Measurements from ENCODE around the gene RBBP6. TPM values are rescaled to one million over a fixed set of nuclear protein-coding genes. Genes with fewer than 3 reads are reported as not detected.
"Not testable (repeated sequence)": the region's sequence is repeated elsewhere in the genome, so short reads cannot be mapped to it uniquely, and the experiment has no call there.

RBBP6 gene
- total RNA-seq, 1 donor from 2014 or later, result 85.3 TPM

DNA sequence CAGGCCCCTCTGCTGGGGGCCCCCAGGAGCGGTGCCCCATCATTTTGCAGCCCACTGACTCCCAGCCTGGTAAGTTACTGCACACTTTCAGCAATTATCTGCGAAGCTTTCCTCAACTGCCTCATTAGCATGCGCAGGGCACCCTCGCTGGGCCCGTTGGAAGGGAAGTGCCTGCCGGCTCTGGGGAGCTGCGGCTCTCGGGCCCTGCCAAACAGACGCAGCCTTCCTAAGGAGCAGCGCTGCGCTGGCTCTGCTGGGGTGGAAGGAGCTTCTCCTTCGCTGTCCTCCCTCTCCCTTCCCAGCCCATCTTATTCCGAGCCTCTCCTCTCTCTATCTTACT lies 71.0 kb downstream of the RBBP6 start:
- Mint-ChIP-seq H3K4me1 (peaks cover 14% of the 10 kb centered on the region), H3K4me3 (peak overlapping the region; percentile 74), H3K27me3 (peaks cover 41% of the 10 kb centered on the region), H3K9me3 (no peaks in the 10 kb centered on the region), H3K36me3 (ENCODE audit: low read depth) (no peaks in the 10 kb centered on the region), H3K27ac (no peak overlapping the region)
- TF ChIP-seq, protein P1, sequence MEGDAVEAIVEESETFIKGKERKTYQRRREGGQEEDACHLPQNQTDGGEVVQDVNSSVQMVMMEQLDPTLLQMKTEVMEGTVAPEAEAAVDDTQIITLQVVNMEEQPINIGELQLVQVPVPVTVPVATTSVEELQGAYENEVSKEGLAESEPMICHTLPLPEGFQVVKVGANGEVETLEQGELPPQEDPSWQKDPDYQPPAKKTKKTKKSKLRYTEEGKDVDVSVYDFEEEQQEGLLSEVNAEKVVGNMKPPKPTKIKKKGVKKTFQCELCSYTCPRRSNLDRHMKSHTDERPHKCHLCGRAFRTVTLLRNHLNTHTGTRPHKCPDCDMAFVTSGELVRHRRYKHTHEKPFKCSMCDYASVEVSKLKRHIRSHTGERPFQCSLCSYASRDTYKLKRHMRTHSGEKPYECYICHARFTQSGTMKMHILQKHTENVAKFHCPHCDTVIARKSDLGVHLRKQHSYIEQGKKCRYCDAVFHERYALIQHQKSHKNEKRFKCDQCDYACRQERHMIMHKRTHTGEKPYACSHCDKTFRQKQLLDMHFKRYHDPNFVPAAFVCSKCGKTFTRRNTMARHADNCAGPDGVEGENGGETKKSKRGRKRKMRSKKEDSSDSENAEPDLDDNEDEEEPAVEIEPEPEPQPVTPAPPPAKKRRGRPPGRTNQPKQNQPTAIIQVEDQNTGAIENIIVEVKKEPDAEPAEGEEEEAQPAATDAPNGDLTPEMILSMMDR (IDR thresholded peaks at IDR 0.05), result no peak
- no peak for DNase-seq
- ChIA-PET POLR2A (no interaction called here), CTCF (no interaction called here)
- peak; percentile 25 for ATAC-seq (ENCODE audit: low read depth)
- intact Hi-C loops (cut with micrococcal nuclease), result no loop called here

- Mint-ChIP-seq H3K27me3 (peaks cover 38% of the 10 kb centered on the region), H3K27ac (no peak overlapping the region), H3K9me3 (no peaks in the 10 kb centered on the region), H3K4me3 (no peak overlapping the region), H3K4me1 (peaks cover 14% of the 10 kb centered on the region), H3K36me3 (ENCODE audit: low read depth) (no peaks in the 10 kb centered on the region)
- ChIA-PET CTCF (no interaction called here), POLR2A (no interaction called here)
- DNase-seq (no peak), ATAC-seq (ENCODE audit: low read depth) (no peak)
- intact Hi-C loops (cut with micrococcal nuclease), result no loop called here
- TF ChIP-seq, protein P1 (IDR thresholded peaks at IDR 0.05), result no peak
Measured at GRCh38 chr16:24611310-24611709, 71.9 kb downstream of the RBBP6 start.

DNA sequence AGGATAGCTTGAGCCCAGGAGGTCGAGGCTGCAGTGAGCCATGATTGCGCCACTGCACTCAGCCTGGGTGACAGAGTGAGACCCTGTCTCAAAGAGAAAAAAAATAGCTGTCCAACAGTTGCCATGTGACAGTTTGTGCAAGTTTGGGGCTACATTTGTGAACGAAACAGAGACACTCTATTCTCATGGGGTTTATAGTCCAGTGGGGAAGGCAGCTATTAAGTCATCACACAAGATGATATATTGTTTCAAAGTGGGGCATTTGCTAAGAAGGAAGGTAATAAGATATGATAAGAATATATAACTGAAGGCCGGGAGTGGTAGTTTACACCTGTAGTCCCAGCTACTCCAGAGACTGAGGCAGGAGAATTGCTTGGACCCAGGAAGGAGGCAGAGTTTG lies 73.3 kb downstream of the RBBP6 start:
- TF ChIP-seq, protein P1 (IDR thresholded peaks at IDR 0.05), result no peak
- Mint-ChIP-seq H3K36me3 (ENCODE audit: low read depth) (no peaks in the 10 kb centered on the region), H3K27me3 (peaks cover 33% of the 10 kb centered on the region), H3K27ac (no peak overlapping the region), H3K9me3 (no peaks in the 10 kb centered on the region), H3K4me1 (peaks cover 14% of the 10 kb centered on the region), H3K4me3 (no peak overlapping the region)
- DNase-seq, result no peak
- CTCF ChIA-PET, result no interaction called here
- ATAC-seq (ENCODE audit: low read depth), result no peak
- intact Hi-C loops (cut with micrococcal nuclease), result no loop called here
- POLR2A ChIA-PET, result interaction anchor here (1.1 kb wide), 1 partner anchor 118 kb away, joined by 8 read pairs; no protein-coding TSS in a partner anchor

DNA sequence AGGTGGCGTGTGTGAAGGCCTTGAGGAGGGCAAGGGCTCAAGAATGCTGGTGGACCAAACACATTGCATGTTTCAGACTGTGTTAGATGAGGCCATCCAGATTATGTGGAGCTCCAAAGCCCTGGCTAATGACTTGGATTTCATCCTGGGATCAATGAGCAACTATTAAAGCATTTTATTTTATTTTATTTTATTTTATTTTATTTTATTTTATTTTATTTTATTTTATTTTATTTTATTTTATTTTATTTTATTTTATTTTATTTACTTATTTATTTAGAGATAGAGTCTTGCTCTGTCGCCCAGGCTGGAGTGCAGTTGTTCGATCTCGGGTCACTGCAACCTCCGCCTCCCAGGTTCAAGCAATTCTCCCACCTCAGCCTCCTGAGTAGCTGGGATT lies 73.9 kb downstream of the RBBP6 start:
- H3K27ac Mint-ChIP-seq; H3K4me3 Mint-ChIP-seq; ATAC-seq (ENCODE audit: low read depth); CTCF ChIA-PET; intact Hi-C loops (cut with micrococcal nuclease); H3K36me3 Mint-ChIP-seq (ENCODE audit: low read depth); DNase-seq; H3K9me3 Mint-ChIP-seq; POLR2A ChIA-PET: not testable (repeated sequence)
- H3K4me1 Mint-ChIP-seq, result peaks cover 14% of the 10 kb centered on the region
- peaks cover 27% of the 10 kb centered on the region for H3K27me3 Mint-ChIP-seq

GRCh38 chr16:24617502-24617901 lies 78.1 kb downstream of the RBBP6 start:
- no peak for ATAC-seq (ENCODE audit: low read depth)
- no peaks in the 10 kb centered on the region for H3K36me3 Mint-ChIP-seq (ENCODE audit: low read depth)
- no peak for DNase-seq
- CTCF ChIA-PET, result no interaction called here
- H3K4me3 Mint-ChIP-seq, result no peak overlapping the region
- H3K9me3 Mint-ChIP-seq, result no peaks in the 10 kb centered on the region
- H3K27me3 Mint-ChIP-seq, result peaks cover 1% of the 10 kb centered on the region
- no peak overlapping the region for H3K27ac Mint-ChIP-seq
- H3K4me1 Mint-ChIP-seq, result no peaks in the 10 kb centered on the region
- intact Hi-C loops (cut with micrococcal nuclease), result no loop called here
- TF ChIP-seq, protein P1 (IDR thresholded peaks at IDR 0.05), result no peak
- POLR2A ChIA-PET, result no interaction called here

Other genes with a start within 250 kb of the RBBP6 start
- gene TNRC6A, start 190.1 kb downstream of the RBBP6 start, total RNA-seq, result 57.9 and 68.5 TPM in 2 replicates